ENCODE measurements around the gene SMIM24. TPM values are rescaled to one million over a fixed set of nuclear protein-coding genes. Genes with fewer than 3 reads are reported as not detected.

SMIM24 gene
- total and polyA plus RNA-seq, 10 donors, result 0.63 to 3.0 (median 1.3) TPM; not detected in 3

- intact Hi-C loops (cut with DNase I; ENCODE audit: low total_unique reads), result no loop called here
Observed at GRCh38 chr19:3468211-3468610, 12.1 kb downstream of the SMIM24 start.

GRCh38 chr19:3467437-3468198 lies 12.7 kb downstream of the SMIM24 start:
- intact Hi-C loops (cut with DNase I; ENCODE audit: low total_unique reads), result no loop called here
- 81 to 92% (median 83%) methylated on average over 8 to 10 of the region's 10 CpGs for WGBS, 5 donors
- peaks cover 0 to 38% (median 16%) of the 10 kb centered on the region in 6 donors for H3K36me3 ChIP-seq
- H3K27ac ChIP-seq, result peak overlapping the region in 1 of 8 donors; percentile 33
- no peak overlapping the region for H3K4me3 ChIP-seq
- no peak for DNase-seq
- TF ChIP-seq POLR2A (IDR thresholded peaks at IDR 0.05) (no peak), POLR2AphosphoS5 (IDR thresholded peaks at IDR 0.05) (peak in 1 of 3 donors; percentile 24)
- peaks cover 0 to 46% (median 9%) of the 10 kb centered on the region in 6 donors for H3K4me1 ChIP-seq
- H3K27me3 ChIP-seq (replicated peaks in 1 of 7), result peaks cover 0 to 7% (median 0%) of the 10 kb centered on the region in 7 donors
- H3K9me3 ChIP-seq, result no peaks in the 10 kb centered on the region

More at GRCh38 chr19:3468211-3468610, 12.1 kb downstream of the SMIM24 start:
- Histone ChIP-seq H3K4me1 (peaks cover 0 to 50% (median 11%) of the 10 kb centered on the region in 6 donors), H3K9me3 (no peaks in the 10 kb centered on the region), H3K36me3 (peaks cover 0 to 32% (median 10%) of the 10 kb centered on the region in 6 donors), H3K27me3 (replicated peaks in 1 of 7) (peaks cover 0 to 7% (median 0%) of the 10 kb centered on the region in 7 donors), H3K27ac (peak overlapping the region in 1 of 8 donors; percentile 33), H3K4me3 (no peak overlapping the region)
- TF ChIP-seq POLR2A (IDR thresholded peaks at IDR 0.05), result no peak
- WGBS, 5 donors, result 58 to 88% (median 63%) methylated on average over 1 to 3 of the region's 3 CpGs
- DNase-seq, result no peak

- Histone ChIP-seq H3K36me3 (peaks cover 0 to 48% (median 19%) of the 10 kb centered on the region in 6 donors), H3K27ac (no peak overlapping the region), H3K9me3 (no peaks in the 10 kb centered on the region), H3K27me3 (replicated peaks in 1 of 7) (peaks cover 0 to under 1% (median 0%) of the 10 kb centered on the region in 7 donors), H3K4me1 (peaks cover 0 to 36% (median 5%) of the 10 kb centered on the region in 6 donors), H3K4me3 (no peak overlapping the region)
- intact Hi-C loops (cut with DNase I; ENCODE audit: low total_unique reads), result no loop called here
- TF ChIP-seq POLR2A (IDR thresholded peaks at IDR 0.05) (no peak), CTCF (IDR thresholded peaks at IDR 0.05 in 8 of 11, conservative IDR thresholded peaks at IDR 0.05 in 3 of 11) (no peak), POLR2AphosphoS5 (IDR thresholded peaks at IDR 0.05) (peak in 1 of 3 donors; percentile 29)
- no peak for DNase-seq
- 84 to 97% (median 88%) methylated on average over 8 to 9 of the region's 9 CpGs for WGBS, 5 donors
Observed at GRCh38 chr19:3466635-3467034, 13.7 kb downstream of the SMIM24 start.

GRCh38 chr19:3465552-3465951 lies 14.8 kb downstream of the SMIM24 start:
- peaks cover 0 to 59% (median 19%) of the 10 kb centered on the region in 6 donors for H3K36me3 ChIP-seq
- peak overlapping the region in 3 of 8 donors; percentile 4 to 24 (median 7) for H3K27ac ChIP-seq
- 80 to 96% (median 90%) methylated on average over 7 of the region's 7 CpGs for WGBS, 5 donors
- peaks cover 0 to 36% (median 7%) of the 10 kb centered on the region in 6 donors for H3K4me1 ChIP-seq
- no peak for DNase-seq
- TF ChIP-seq CTCF (IDR thresholded peaks at IDR 0.05 in 8 of 11, conservative IDR thresholded peaks at IDR 0.05 in 3 of 11) (no peak), POLR2AphosphoS5 (IDR thresholded peaks at IDR 0.05) (no peak), POLR2A (IDR thresholded peaks at IDR 0.05) (no peak)
- no peak overlapping the region for H3K4me3 ChIP-seq
- no peaks in the 10 kb centered on the region for H3K9me3 ChIP-seq
- no peaks in the 10 kb centered on the region for H3K27me3 ChIP-seq (replicated peaks in 1 of 7)
- intact Hi-C loops (cut with DNase I; ENCODE audit: low total_unique reads), result no loop called here

GRCh38 chr19:3464587-3465235 lies 15.6 kb downstream of the SMIM24 start:
- no peaks in the 10 kb centered on the region for H3K27me3 ChIP-seq (replicated peaks in 1 of 7)
- H3K27ac ChIP-seq, result peak overlapping the region in 2 of 8 donors; percentile 3 to 11
- H3K9me3 ChIP-seq, result no peaks in the 10 kb centered on the region
- H3K4me3 ChIP-seq, result no peak overlapping the region
- no peak for TF ChIP-seq CTCF (IDR thresholded peaks at IDR 0.05 in 8 of 11, conservative IDR thresholded peaks at IDR 0.05 in 3 of 11)
- peaks cover 0 to 44% (median 14%) of the 10 kb centered on the region in 6 donors for H3K4me1 ChIP-seq
- 72 to 91% (median 78%) methylated on average over 18 to 31 of the region's 31 CpGs for WGBS, 5 donors
- intact Hi-C loops (cut with DNase I; ENCODE audit: low total_unique reads), result no loop called here
- no peak for DNase-seq
- H3K36me3 ChIP-seq, result peaks cover 0 to 67% (median 19%) of the 10 kb centered on the region in 6 donors

Measured in spleen (tissue), 11 donors.